ENCODE data around the gene FARSA.

FARSA gene

GRCh38 chr19:12935071-12935470 lies 1.6 kb upstream of the FARSA start:
- ATAC-seq = no peak
- TF ChIP-seq TCF4 (CRISPR knock-in tag; IDR thresholded peaks at IDR 0.05; ENCODE audit: borderline replicate concordance) (no peak), CREB5 (CRISPR knock-in tag; IDR thresholded peaks at IDR 0.05; ENCODE audit: low read depth) (no peak), ISL1 (CRISPR knock-in tag; IDR thresholded peaks at IDR 0.05) (no peak), CSDC2 (CRISPR knock-in tag; IDR thresholded peaks at IDR 0.05) (no peak), ARNTL (CRISPR knock-in tag; IDR thresholded peaks at IDR 0.05; ENCODE audit: borderline replicate concordance, low read depth) (no peak)

- TF ChIP-seq PATZ1 (CRISPR knock-in tag; IDR thresholded peaks at IDR 0.05; ENCODE audit: borderline replicate concordance) (no peak), TOX (CRISPR knock-in tag; IDR thresholded peaks at IDR 0.05; ENCODE audit: borderline replicate concordance) (no peak), CSRNP3 (CRISPR knock-in tag; IDR thresholded peaks at IDR 0.05) (no peak), OSR1 (CRISPR knock-in tag; IDR thresholded peaks at IDR 0.05) (no peak), GLIS3 (CRISPR knock-in tag; IDR thresholded peaks at IDR 0.05) (no peak), ZFP30 (CRISPR knock-in tag; IDR thresholded peaks at IDR 0.05) (no peak), CSDC2 (CRISPR knock-in tag; IDR thresholded peaks at IDR 0.05) (no peak), ZNF70 (CRISPR knock-in tag; IDR thresholded peaks at IDR 0.05) (no peak), TCF4 (CRISPR knock-in tag; IDR thresholded peaks at IDR 0.05; ENCODE audit: borderline replicate concordance) (no peak), TSHZ2 (CRISPR knock-in tag; IDR thresholded peaks at IDR 0.05) (no peak), ISL1 (CRISPR knock-in tag; IDR thresholded peaks at IDR 0.05) (no peak), PPARA (CRISPR knock-in tag; IDR thresholded peaks at IDR 0.05; ENCODE audit: borderline replicate concordance) (no peak), CREB5 (CRISPR knock-in tag; IDR thresholded peaks at IDR 0.05; ENCODE audit: low read depth) (no peak)
- ATAC-seq = peak; percentile 17
Measured at GRCh38 chr19:12932392-12933286, 872 bp downstream of the FARSA start.

GRCh38 chr19:12930002-12930645 lies 3.4 kb downstream of the FARSA start:
- no peak for ATAC-seq
- TF ChIP-seq ESRRG (CRISPR knock-in tag; IDR thresholded peaks at IDR 0.05) (no peak), GLIS3 (CRISPR knock-in tag; IDR thresholded peaks at IDR 0.05) (no peak), ZFP3 (CRISPR knock-in tag; IDR thresholded peaks at IDR 0.05) (no peak), ZC3H10 (CRISPR knock-in tag; IDR thresholded peaks at IDR 0.05) (no peak), TOX (CRISPR knock-in tag; IDR thresholded peaks at IDR 0.05; ENCODE audit: borderline replicate concordance) (no peak), BACH2 (CRISPR knock-in tag; IDR thresholded peaks at IDR 0.05; ENCODE audit: borderline replicate concordance) (no peak), TCF4 (CRISPR knock-in tag; IDR thresholded peaks at IDR 0.05; ENCODE audit: borderline replicate concordance) (no peak), CSDC2 (CRISPR knock-in tag; IDR thresholded peaks at IDR 0.05) (no peak), PPARA (CRISPR knock-in tag; IDR thresholded peaks at IDR 0.05; ENCODE audit: borderline replicate concordance) (no peak), ZNF70 (CRISPR knock-in tag; IDR thresholded peaks at IDR 0.05) (no peak), POU6F1 (CRISPR knock-in tag; IDR thresholded peaks at IDR 0.05; ENCODE audit: borderline replicate concordance, low read depth) (no peak), ARNTL (CRISPR knock-in tag; IDR thresholded peaks at IDR 0.05; ENCODE audit: borderline replicate concordance, low read depth) (no peak), OSR1 (CRISPR knock-in tag; IDR thresholded peaks at IDR 0.05) (no peak), CSRNP3 (CRISPR knock-in tag; IDR thresholded peaks at IDR 0.05) (no peak), SNAI2 (CRISPR knock-in tag; IDR thresholded peaks at IDR 0.05) (no peak)

Measured in SK-N-SH treated with all-trans-retinoic acid at 6 μM for 48 hours (cell line).